ENCODE measurements around the gene PLA2G2C. TPM values are rescaled to one million over a fixed set of nuclear protein-coding genes. Genes with fewer than 3 reads are reported as not detected.
A peak's percentile ranks its signal among the peaks of the same experiment; 100 is the strongest.

Gene PLA2G2C
- polyA plus RNA-seq, 4 donors: 0.01 TPM; not detected in 3

GRCh38 chr1:20143318-20143717, 43.0 kb downstream of the PLA2G2C start:
- H3K4me1 ChIP-seq (ENCODE audit: control insufficient read depth in 3 of 3, insufficient read depth in 2 of 3, low read depth in 1 of 3, low read length in 2 of 3): no peaks in the 10 kb centered on the region
- WGBS, 3 donors: 82 to 87% (median 87%) methylated on average over 8 of the region's 8 CpGs
- H3K27me3 ChIP-seq (ENCODE audit: control insufficient read depth in 3 of 3, insufficient read depth in 3 of 3, low read length in 3 of 3): no peaks in the 10 kb centered on the region
- H3K36me3 ChIP-seq (ENCODE audit: control insufficient read depth in 3 of 3, insufficient read depth in 2 of 3, low read depth in 1 of 3, low read length in 3 of 3): no peaks in the 10 kb centered on the region
- no peak for DNase-seq
- FAIRE-seq: no peak
- no peaks in the 10 kb centered on the region for H3K9me3 ChIP-seq (ENCODE audit: control insufficient read depth in 2 of 2, insufficient read depth in 1 of 2, low read depth in 1 of 2, low read length in 1 of 2)
- no peak overlapping the region for H3K4me3 ChIP-seq (ENCODE audit: low read depth in 1 of 3, low read length in 3 of 3)
- H3K27ac ChIP-seq (ENCODE audit: low read depth in 1 of 3, low read length in 2 of 3): no peak overlapping the region

- DNase-seq (no peak), FAIRE-seq (no peak)
- H3K4me3 ChIP-seq (ENCODE audit: low read depth in 1 of 3, low read length in 3 of 3): no peak overlapping the region
- no peaks in the 10 kb centered on the region for H3K36me3 ChIP-seq (ENCODE audit: control insufficient read depth in 3 of 3, insufficient read depth in 2 of 3, low read depth in 1 of 3, low read length in 3 of 3)
- no peaks in the 10 kb centered on the region for H3K27me3 ChIP-seq (ENCODE audit: control insufficient read depth in 3 of 3, insufficient read depth in 3 of 3, low read length in 3 of 3)
- no peaks in the 10 kb centered on the region for H3K4me1 ChIP-seq (ENCODE audit: control insufficient read depth in 3 of 3, insufficient read depth in 2 of 3, low read depth in 1 of 3, low read length in 2 of 3)
- WGBS, 3 donors: 76 to 85% (median 85%) methylated on average over 13 of the region's 13 CpGs
- H3K27ac ChIP-seq (ENCODE audit: low read depth in 1 of 3, low read length in 2 of 3): no peak overlapping the region
- H3K9me3 ChIP-seq (ENCODE audit: control insufficient read depth in 2 of 2, insufficient read depth in 1 of 2, low read depth in 1 of 2, low read length in 1 of 2): no peaks in the 10 kb centered on the region
These were observed 44.2 kb downstream of the PLA2G2C start for GRCh38 chr1:20142001-20142710.

- H3K4me1 ChIP-seq (ENCODE audit: control insufficient read depth in 3 of 3, insufficient read depth in 2 of 3, low read depth in 1 of 3, low read length in 2 of 3): no peaks in the 10 kb centered on the region
- no peak overlapping the region for H3K4me3 ChIP-seq (ENCODE audit: low read depth in 1 of 3, low read length in 3 of 3)
- H3K9me3 ChIP-seq (ENCODE audit: control insufficient read depth in 2 of 2, insufficient read depth in 1 of 2, low read depth in 1 of 2, low read length in 1 of 2): no peaks in the 10 kb centered on the region
- no peaks in the 10 kb centered on the region for H3K36me3 ChIP-seq (ENCODE audit: control insufficient read depth in 3 of 3, insufficient read depth in 2 of 3, low read depth in 1 of 3, low read length in 3 of 3)
- DNase-seq (no peak), FAIRE-seq (no peak)
- no peak overlapping the region for H3K27ac ChIP-seq (ENCODE audit: low read depth in 1 of 3, low read length in 2 of 3)
- WGBS, 3 donors: 87 to 90% (median 89%) methylated on average over 6 to 7 of the region's 7 CpGs
- H3K27me3 ChIP-seq (ENCODE audit: control insufficient read depth in 3 of 3, insufficient read depth in 3 of 3, low read length in 3 of 3): no peaks in the 10 kb centered on the region
These were observed 44.9 kb downstream of the PLA2G2C start for GRCh38 chr1:20141466-20141865.

- H3K4me1 ChIP-seq (ENCODE audit: control insufficient read depth in 3 of 3, insufficient read depth in 2 of 3, low read depth in 1 of 3, low read length in 2 of 3): no peaks in the 10 kb centered on the region
- 88 to 92% (median 89%) methylated on average over 9 of the region's 9 CpGs for WGBS, 3 donors
- no peak overlapping the region for H3K4me3 ChIP-seq (ENCODE audit: low read depth in 1 of 3, low read length in 3 of 3)
- DNase-seq (no peak), FAIRE-seq (no peak)
- no peaks in the 10 kb centered on the region for H3K27me3 ChIP-seq (ENCODE audit: control insufficient read depth in 3 of 3, insufficient read depth in 3 of 3, low read length in 3 of 3)
- no peak overlapping the region for H3K27ac ChIP-seq (ENCODE audit: low read depth in 1 of 3, low read length in 2 of 3)
- H3K36me3 ChIP-seq (ENCODE audit: control insufficient read depth in 3 of 3, insufficient read depth in 2 of 3, low read depth in 1 of 3, low read length in 3 of 3): no peaks in the 10 kb centered on the region
- no peaks in the 10 kb centered on the region for H3K9me3 ChIP-seq (ENCODE audit: control insufficient read depth in 2 of 2, insufficient read depth in 1 of 2, low read depth in 1 of 2, low read length in 1 of 2)
These were observed 45.3 kb downstream of the PLA2G2C start for GRCh38 chr1:20141001-20141400.

GRCh38 chr1:20139776-20140612, 46.3 kb downstream of the PLA2G2C start:
- no peaks in the 10 kb centered on the region for H3K36me3 ChIP-seq (ENCODE audit: control insufficient read depth in 3 of 3, insufficient read depth in 2 of 3, low read depth in 1 of 3, low read length in 3 of 3)
- no peak for DNase-seq
- no peaks in the 10 kb centered on the region for H3K27me3 ChIP-seq (ENCODE audit: control insufficient read depth in 3 of 3, insufficient read depth in 3 of 3, low read length in 3 of 3)
- H3K9me3 ChIP-seq (ENCODE audit: control insufficient read depth in 2 of 2, insufficient read depth in 1 of 2, low read depth in 1 of 2, low read length in 1 of 2): no peaks in the 10 kb centered on the region
- FAIRE-seq: no peak
- 75 to 86% (median 78%) methylated on average over 13 of the region's 13 CpGs for WGBS, 3 donors
- H3K4me1 ChIP-seq (ENCODE audit: control insufficient read depth in 3 of 3, insufficient read depth in 2 of 3, low read depth in 1 of 3, low read length in 2 of 3): no peaks in the 10 kb centered on the region
- H3K4me3 ChIP-seq (ENCODE audit: low read depth in 1 of 3, low read length in 3 of 3): no peak overlapping the region
- no peak overlapping the region for H3K27ac ChIP-seq (ENCODE audit: low read depth in 1 of 3, low read length in 2 of 3)

- Histone ChIP-seq H3K4me1 (ENCODE audit: control insufficient read depth in 3 of 3, insufficient read depth in 2 of 3, low read depth in 1 of 3, low read length in 2 of 3) (no peaks in the 10 kb centered on the region), H3K4me3 (ENCODE audit: low read depth in 1 of 3, low read length in 3 of 3) (no peak within 1 kb of the TSS), H3K9me3 (ENCODE audit: control insufficient read depth in 2 of 2, insufficient read depth in 1 of 2, low read depth in 1 of 2, low read length in 1 of 2) (no peaks in the 10 kb centered on the region), H3K36me3 (ENCODE audit: control insufficient read depth in 3 of 3, insufficient read depth in 2 of 3, low read depth in 1 of 3, low read length in 3 of 3) (no peaks in the 10 kb centered on the region), H3K27ac (ENCODE audit: low read depth in 1 of 3, low read length in 2 of 3) (no peak within 1 kb of the TSS), H3K27me3 (ENCODE audit: control insufficient read depth in 3 of 3, insufficient read depth in 3 of 3, low read length in 3 of 3) (no peaks in the 10 kb centered on the region)
- FAIRE-seq (no peak), DNase-seq (no peak)
- WGBS, 3 donors: 86 to 89% (median 89%) methylated on average over 9 of the region's 9 CpGs
These were observed 47.3 kb downstream of the PLA2G2C start, which contains the start of gene PLA2G2F for GRCh38 chr1:20138961-20139550. PLA2G2F (plus strand) TSS chr1:20139323; CDS start chr1:20139428, 105 bp downstream.

- DNase-seq (no peak), FAIRE-seq (no peak)
- Histone ChIP-seq H3K36me3 (ENCODE audit: control insufficient read depth in 3 of 3, insufficient read depth in 2 of 3, low read depth in 1 of 3, low read length in 3 of 3) (no peaks in the 10 kb centered on the region), H3K4me1 (ENCODE audit: control insufficient read depth in 3 of 3, insufficient read depth in 2 of 3, low read depth in 1 of 3, low read length in 2 of 3) (no peaks in the 10 kb centered on the region), H3K9me3 (ENCODE audit: control insufficient read depth in 2 of 2, insufficient read depth in 1 of 2, low read depth in 1 of 2, low read length in 1 of 2) (no peaks in the 10 kb centered on the region), H3K4me3 (ENCODE audit: low read depth in 1 of 3, low read length in 3 of 3) (no peak overlapping the region), H3K27ac (ENCODE audit: low read depth in 1 of 3, low read length in 2 of 3) (no peak overlapping the region), H3K27me3 (ENCODE audit: control insufficient read depth in 3 of 3, insufficient read depth in 3 of 3, low read length in 3 of 3) (no peaks in the 10 kb centered on the region)
- WGBS, 3 donors: 89 to 90% (median 90%) methylated on average over 6 of the region's 6 CpGs
These were observed 48.0 kb downstream of the PLA2G2C start for GRCh38 chr1:20138346-20138745.

- no peaks in the 10 kb centered on the region for H3K4me1 ChIP-seq (ENCODE audit: control insufficient read depth in 3 of 3, insufficient read depth in 2 of 3, low read depth in 1 of 3, low read length in 2 of 3)
- no peak overlapping the region for H3K27ac ChIP-seq (ENCODE audit: low read depth in 1 of 3, low read length in 2 of 3)
- no peaks in the 10 kb centered on the region for H3K36me3 ChIP-seq (ENCODE audit: control insufficient read depth in 3 of 3, insufficient read depth in 2 of 3, low read depth in 1 of 3, low read length in 3 of 3)
- peak; percentile 17 to 36 for DNase-seq
- WGBS, 3 donors: 20 to 54% (median 32%) methylated on average over 1 of the region's 1 CpG
- no peaks in the 10 kb centered on the region for H3K9me3 ChIP-seq (ENCODE audit: control insufficient read depth in 2 of 2, insufficient read depth in 1 of 2, low read depth in 1 of 2, low read length in 1 of 2)
- FAIRE-seq: no peak
- no peaks in the 10 kb centered on the region for H3K27me3 ChIP-seq (ENCODE audit: control insufficient read depth in 3 of 3, insufficient read depth in 3 of 3, low read length in 3 of 3)
- no peak overlapping the region for H3K4me3 ChIP-seq (ENCODE audit: low read depth in 1 of 3, low read length in 3 of 3)
These were observed 48.7 kb downstream of the PLA2G2C start for GRCh38 chr1:20137604-20138003.

All from small intestine (tissue), 7 donors.